Chondrocyte (in vitro differentiated cells): ENCODE data around the gene NPTXR. TPM values are rescaled to one million over a fixed set of nuclear protein-coding genes. Genes with fewer than 3 reads are reported as not detected.
A peak's percentile ranks its signal among the peaks of the same experiment; 100 is the strongest.

Experiments
- DNase-seq: peaks from one replicate; pipeline ENCODE4 v3.0.0; 2021; ENCODE audit warnings: mixed read lengths, low spot score
- H3K27ac Mint-ChIP-seq: one replicate; pipeline ENCODE4 v1.8.0; 2021; ENCODE audit warnings: mild to moderate bottlenecking, moderate library complexity, mixed read lengths; ENCODE audit not compliant: unreplicated experiment
- H3K27me3 Mint-ChIP-seq: 2 replicates; pipeline ENCODE4 v1.8.0; 2021; ENCODE audit warnings: low read depth, mixed read lengths
- H3K36me3 Mint-ChIP-seq: 2 replicates; pipeline ENCODE4 v1.8.0; 2021; ENCODE audit warnings: low read depth, mixed read lengths
- H3K4me1 Mint-ChIP-seq: 2 replicates; pipeline ENCODE4 v1.8.0; 2021; ENCODE audit warnings: low read depth, mild to moderate bottlenecking, mixed read lengths
- H3K4me3 Mint-ChIP-seq: one replicate; pipeline ENCODE4 v1.8.0; 2021; ENCODE audit warnings: mild to moderate bottlenecking, moderate library complexity, mixed read lengths; ENCODE audit not compliant: unreplicated experiment
- H3K9me3 Mint-ChIP-seq: 2 replicates; pipeline ENCODE4 v1.8.0; 2021; ENCODE audit warnings: low read depth, mixed read lengths
- total RNA-seq: library from RNA; stranded (reverse); gene quantifications from 3 replicates; pipeline ENCODE4 v1.2.1, GENCODE V29; 2021
- TF ChIP-seq, protein P1 (sequence below): fragments of 200-600 bp; sonication (generic); IDR thresholded peaks from 2 replicates; pipeline ENCODE4 v1.5.0; 2021; ENCODE audit warnings: antibody characterized with exemption, mild to moderate bottlenecking, moderate library complexity

Gene NPTXR
- total RNA-seq, 1 donor from 2014 or later: 35.0 TPM

DNA sequence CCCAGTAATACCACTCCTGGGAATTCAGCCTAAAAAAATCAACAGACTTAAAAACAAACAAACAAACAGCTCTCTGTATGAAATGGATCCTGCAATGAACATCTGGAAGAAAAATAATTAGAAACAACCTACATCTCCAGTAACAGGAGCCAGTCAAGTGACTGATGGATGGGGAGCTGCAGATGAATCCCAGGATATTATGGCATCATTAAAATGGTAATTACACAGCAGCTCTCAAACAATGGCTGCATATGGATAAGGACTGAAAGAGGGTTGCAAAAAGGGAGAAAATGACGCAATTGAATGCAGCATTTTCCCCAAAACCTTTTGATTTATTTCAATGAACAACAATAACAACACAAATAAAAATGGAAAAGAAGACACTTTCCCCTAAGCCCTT, 4.1 kb downstream of the NPTXR start:
- H3K4me1 Mint-ChIP-seq: peaks cover 20% of the 10 kb centered on the region
- no peak overlapping the region for H3K4me3 Mint-ChIP-seq

DNA sequence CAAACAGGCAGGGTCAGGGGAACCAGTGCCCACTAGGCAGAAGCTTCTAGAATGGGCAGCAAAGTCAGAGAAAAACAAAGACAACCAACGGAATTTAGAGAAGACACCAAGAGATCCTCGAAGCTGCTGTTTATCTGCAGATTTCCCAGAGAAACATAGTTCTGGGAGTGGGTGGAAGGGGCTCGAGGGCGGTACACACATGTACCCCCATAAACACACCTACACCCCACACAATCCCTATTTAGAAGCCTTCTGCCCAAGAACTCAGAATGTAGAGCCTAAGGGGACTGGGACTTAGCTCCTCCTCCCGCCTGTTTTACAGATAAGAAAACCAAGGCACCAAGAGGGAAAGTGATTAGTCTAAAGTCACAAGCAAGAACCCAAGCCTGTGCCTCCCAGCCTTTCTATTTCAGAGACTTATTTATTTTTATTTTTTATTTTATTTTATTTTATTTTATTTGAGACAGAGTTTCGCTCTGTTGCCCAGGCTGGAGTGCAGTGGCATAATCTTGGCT, 6.4 kb downstream of the NPTXR start:
- Mint-ChIP-seq H3K4me3 (no peak overlapping the region), H3K36me3 (peaks cover 15% of the 10 kb centered on the region), H3K9me3 (no peaks in the 10 kb centered on the region), H3K27me3 (peaks cover 10% of the 10 kb centered on the region), H3K27ac (no peak overlapping the region), H3K4me1 (peaks cover 10% of the 10 kb centered on the region)
- no peak for DNase-seq
- TF ChIP-seq, protein P1, sequence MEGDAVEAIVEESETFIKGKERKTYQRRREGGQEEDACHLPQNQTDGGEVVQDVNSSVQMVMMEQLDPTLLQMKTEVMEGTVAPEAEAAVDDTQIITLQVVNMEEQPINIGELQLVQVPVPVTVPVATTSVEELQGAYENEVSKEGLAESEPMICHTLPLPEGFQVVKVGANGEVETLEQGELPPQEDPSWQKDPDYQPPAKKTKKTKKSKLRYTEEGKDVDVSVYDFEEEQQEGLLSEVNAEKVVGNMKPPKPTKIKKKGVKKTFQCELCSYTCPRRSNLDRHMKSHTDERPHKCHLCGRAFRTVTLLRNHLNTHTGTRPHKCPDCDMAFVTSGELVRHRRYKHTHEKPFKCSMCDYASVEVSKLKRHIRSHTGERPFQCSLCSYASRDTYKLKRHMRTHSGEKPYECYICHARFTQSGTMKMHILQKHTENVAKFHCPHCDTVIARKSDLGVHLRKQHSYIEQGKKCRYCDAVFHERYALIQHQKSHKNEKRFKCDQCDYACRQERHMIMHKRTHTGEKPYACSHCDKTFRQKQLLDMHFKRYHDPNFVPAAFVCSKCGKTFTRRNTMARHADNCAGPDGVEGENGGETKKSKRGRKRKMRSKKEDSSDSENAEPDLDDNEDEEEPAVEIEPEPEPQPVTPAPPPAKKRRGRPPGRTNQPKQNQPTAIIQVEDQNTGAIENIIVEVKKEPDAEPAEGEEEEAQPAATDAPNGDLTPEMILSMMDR: no peak

More for the DNA sequence above, 4.1 kb downstream of the NPTXR start:
- Mint-ChIP-seq H3K9me3 (no peaks in the 10 kb centered on the region), H3K36me3 (peaks cover 15% of the 10 kb centered on the region), H3K27me3 (peaks cover 10% of the 10 kb centered on the region), H3K27ac (no peak overlapping the region)
- DNase-seq: no peak
- TF ChIP-seq, protein P1: no peak

DNA sequence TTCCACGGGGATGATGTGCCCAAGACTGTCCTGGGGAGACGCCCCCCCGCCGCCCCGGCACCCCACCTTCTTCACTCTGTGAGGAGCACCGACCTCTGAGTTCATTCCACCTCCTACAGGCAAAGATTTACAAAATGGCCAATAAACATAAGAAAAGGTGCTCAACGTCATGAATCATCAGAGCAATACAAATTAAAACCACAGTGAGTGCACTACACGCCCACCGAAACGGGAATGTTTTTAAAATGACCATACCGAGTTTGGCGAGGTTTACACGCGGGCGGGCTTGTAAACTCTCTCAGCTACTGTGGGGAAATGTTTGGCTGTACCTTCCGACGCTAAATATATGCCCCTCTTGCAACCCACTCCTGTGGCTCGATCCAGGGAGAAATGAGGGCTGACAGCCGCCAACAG, 7.9 kb downstream of the NPTXR start:
- no peak overlapping the region for H3K27ac Mint-ChIP-seq
- DNase-seq: no peak
- H3K4me3 Mint-ChIP-seq: no peak overlapping the region
- H3K27me3 Mint-ChIP-seq: peaks cover 9% of the 10 kb centered on the region
- TF ChIP-seq, protein P1: no peak
- peaks cover 13% of the 10 kb centered on the region for H3K36me3 Mint-ChIP-seq
- H3K4me1 Mint-ChIP-seq: no peaks in the 10 kb centered on the region
- H3K9me3 Mint-ChIP-seq: no peaks in the 10 kb centered on the region

DNA sequence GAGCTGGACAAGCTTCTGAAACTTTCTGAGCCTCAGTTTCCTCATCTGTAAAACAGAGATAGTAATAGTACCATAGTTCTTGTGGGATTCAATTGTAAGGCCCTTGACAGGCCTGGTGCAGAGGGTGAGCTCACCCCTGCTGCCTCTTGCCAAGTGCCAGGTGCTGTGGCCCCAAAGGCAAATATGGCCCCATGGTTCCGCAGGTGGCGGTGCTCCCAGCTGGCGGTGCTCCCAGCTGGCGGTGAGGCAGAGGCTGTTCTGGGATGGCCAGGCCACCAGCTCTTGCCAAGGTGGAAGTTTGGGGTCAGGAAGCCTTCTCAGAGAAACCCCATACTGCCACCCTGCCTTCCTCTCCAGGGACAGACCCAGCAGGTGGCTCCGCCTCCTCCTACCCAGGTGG, 8.8 kb downstream of the NPTXR start:
- no peaks in the 10 kb centered on the region for H3K9me3 Mint-ChIP-seq
- TF ChIP-seq, protein P1: no peak
- H3K36me3 Mint-ChIP-seq: peaks cover 7% of the 10 kb centered on the region
- H3K4me1 Mint-ChIP-seq: peaks cover 3% of the 10 kb centered on the region
- no peak overlapping the region for H3K27ac Mint-ChIP-seq
- peaks cover 6% of the 10 kb centered on the region for H3K27me3 Mint-ChIP-seq
- peak; percentile 40 for DNase-seq
- H3K4me3 Mint-ChIP-seq: no peak overlapping the region

DNA sequence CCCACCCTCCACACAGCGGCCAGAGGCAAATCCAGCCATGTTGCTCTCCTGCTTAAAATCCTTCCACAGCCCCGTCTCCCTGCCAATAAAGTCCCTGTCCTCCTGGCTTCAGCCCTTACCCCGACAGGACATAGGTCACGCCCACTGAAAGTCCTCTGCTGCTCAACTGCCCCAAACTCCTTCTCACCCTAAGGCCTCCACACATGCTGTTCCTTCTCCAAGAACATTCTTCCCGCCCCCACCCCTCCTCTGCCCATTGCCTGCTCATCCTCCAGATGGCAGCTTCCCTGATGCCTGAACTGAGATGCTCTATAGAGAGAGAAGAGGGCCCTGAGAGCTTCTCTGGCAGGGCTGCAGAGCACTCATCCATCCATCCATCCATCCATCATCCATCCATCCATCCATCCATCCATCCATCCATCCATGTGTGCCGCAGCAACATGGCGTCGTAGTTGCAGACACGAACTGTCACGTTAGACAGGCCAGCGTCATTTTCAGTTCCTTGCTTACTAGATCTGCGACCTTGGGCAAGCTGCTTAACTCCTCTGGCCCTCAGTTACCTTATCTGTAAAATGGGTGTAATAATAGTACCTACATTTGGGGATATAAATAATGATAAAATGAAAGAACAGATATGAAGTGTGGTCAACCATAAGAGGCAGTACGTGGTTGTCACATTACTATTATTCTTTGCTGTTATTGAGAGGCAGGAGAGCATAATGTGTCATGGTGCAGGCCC, 9.4 kb downstream of the NPTXR start:
- H3K4me3 Mint-ChIP-seq: no peak overlapping the region
- TF ChIP-seq, protein P1: no peak
- H3K4me1 Mint-ChIP-seq: peaks cover 9% of the 10 kb centered on the region
- H3K9me3 Mint-ChIP-seq: no peaks in the 10 kb centered on the region
- H3K36me3 Mint-ChIP-seq: peaks cover 3% of the 10 kb centered on the region
- peaks cover 4% of the 10 kb centered on the region for H3K27me3 Mint-ChIP-seq
- DNase-seq: peak; percentile 52
- no peak overlapping the region for H3K27ac Mint-ChIP-seq
